ENCODE measurements around the gene NADSYN1. TPM values are rescaled to one million over a fixed set of nuclear protein-coding genes. Genes with fewer than 3 reads are reported as not detected.
A peak's percentile ranks its signal among the peaks of the same experiment; 100 is the strongest.

NADSYN1 gene
- total RNA-seq, 2 donors from 2014 or later, result 45.7 to 71.2 TPM

GRCh38 chr11:71434576-71435130 lies 18.4 kb upstream of the NADSYN1 start:
- no peak overlapping the region for H3K27ac ChIP-seq
- no peak for TF ChIP-seq POLR2A (IDR thresholded peaks at IDR 0.05)
- TF ChIP-seq, protein P1, sequence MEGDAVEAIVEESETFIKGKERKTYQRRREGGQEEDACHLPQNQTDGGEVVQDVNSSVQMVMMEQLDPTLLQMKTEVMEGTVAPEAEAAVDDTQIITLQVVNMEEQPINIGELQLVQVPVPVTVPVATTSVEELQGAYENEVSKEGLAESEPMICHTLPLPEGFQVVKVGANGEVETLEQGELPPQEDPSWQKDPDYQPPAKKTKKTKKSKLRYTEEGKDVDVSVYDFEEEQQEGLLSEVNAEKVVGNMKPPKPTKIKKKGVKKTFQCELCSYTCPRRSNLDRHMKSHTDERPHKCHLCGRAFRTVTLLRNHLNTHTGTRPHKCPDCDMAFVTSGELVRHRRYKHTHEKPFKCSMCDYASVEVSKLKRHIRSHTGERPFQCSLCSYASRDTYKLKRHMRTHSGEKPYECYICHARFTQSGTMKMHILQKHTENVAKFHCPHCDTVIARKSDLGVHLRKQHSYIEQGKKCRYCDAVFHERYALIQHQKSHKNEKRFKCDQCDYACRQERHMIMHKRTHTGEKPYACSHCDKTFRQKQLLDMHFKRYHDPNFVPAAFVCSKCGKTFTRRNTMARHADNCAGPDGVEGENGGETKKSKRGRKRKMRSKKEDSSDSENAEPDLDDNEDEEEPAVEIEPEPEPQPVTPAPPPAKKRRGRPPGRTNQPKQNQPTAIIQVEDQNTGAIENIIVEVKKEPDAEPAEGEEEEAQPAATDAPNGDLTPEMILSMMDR (IDR thresholded peaks at IDR 0.05), result no peak

DNA sequence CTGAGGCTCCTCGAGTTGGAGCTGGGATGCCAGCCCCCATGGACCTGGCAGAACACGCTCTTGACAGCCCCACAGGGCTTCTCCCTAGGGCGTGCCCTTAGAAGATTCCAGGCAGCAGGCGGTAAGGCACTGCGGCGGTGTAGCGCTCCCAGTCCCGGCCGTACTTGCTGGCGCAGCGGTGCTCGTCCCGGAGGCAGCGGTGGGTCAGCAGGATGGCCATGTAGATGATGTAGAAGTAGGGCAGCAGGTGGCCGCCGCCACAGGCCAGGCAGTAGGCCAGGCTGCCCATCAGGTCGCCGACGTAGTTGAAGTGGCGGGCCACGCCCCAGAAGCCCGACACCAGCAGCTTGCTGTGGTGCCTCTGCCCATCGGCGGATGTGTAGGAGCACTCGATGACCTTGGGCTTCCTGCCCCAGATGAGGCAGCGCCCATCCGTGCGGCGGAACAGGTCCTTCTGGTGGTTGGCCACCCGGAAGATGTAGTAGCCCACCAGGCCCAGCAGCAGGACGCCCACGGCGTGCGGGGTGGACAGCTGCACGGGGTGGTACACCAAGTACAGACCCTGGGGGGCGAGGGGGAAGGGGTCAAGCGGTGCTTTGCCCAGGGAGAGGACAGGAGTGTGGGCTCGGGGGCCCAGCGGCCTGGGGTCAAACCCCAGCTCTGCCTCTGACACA lies 17.6 kb upstream of the NADSYN1 start:
- H3K36me3 ChIP-seq (replicated peaks in 1 of 2; ENCODE audit: insufficient read depth in 1 of 2, low read depth in 2 of 2), result peaks cover 0 to 4% of the 10 kb centered on the region in 2 donors
- intact Hi-C loops (cut with DNase I), result no loop called here

More at GRCh38 chr11:71434576-71435130, 18.4 kb upstream of the NADSYN1 start:
- no peak for ATAC-seq
- DNase-seq, result no peak
- Histone ChIP-seq H3K27me3 (no peaks in the 10 kb centered on the region), H3K9me3 (no peaks in the 10 kb centered on the region), H3K4me1 (no peaks in the 10 kb centered on the region), H3K36me3 (replicated peaks in 1 of 2; ENCODE audit: insufficient read depth in 1 of 2, low read depth in 2 of 2) (no peaks in the 10 kb centered on the region), H3K4me3 (no peak overlapping the region)
- WGBS, 2 donors, result 86 to 89% methylated on average over 15 to 18 of the region's 18 CpGs
- intact Hi-C loops (cut with DNase I), result loop anchor here (5.0 kb wide), 1 partner anchor 327 kb away; no protein-coding TSS in a partner anchor

DNA sequence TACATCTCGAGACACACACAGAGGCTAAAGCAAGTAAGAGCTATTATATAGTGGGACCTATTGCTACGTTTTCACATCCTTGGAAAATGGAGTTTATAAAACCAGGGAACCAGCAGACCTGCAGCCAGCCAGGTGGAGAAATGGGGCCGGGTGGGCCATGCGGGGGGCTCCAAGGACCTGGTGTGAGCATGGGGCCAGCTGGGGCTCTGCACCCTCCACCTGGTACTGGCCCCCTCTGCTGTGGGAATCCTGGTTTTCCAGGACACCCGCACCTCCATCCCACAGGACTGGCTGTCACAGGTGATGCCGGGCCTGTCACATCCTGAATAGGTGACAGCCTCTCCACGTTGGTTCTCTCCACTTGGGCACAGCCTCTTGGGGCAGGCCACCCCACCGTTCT lies 16.1 kb upstream of the NADSYN1 start:
- TF ChIP-seq POLR2A (IDR thresholded peaks at IDR 0.05), result no peak
- TF ChIP-seq, protein P1 (IDR thresholded peaks at IDR 0.05), result no peak
- H3K4me3 ChIP-seq, result no peak overlapping the region
- intact Hi-C loops (cut with DNase I), result no loop called here
- H3K27me3 ChIP-seq, result no peaks in the 10 kb centered on the region
- no peaks in the 10 kb centered on the region for H3K9me3 ChIP-seq
- H3K4me1 ChIP-seq, result no peaks in the 10 kb centered on the region
- WGBS, 2 donors, result 92% methylated on average over 6 to 8 of the region's 8 CpGs
- no peak overlapping the region for H3K27ac ChIP-seq
- ATAC-seq (no peak), DNase-seq (no peak)
- H3K36me3 ChIP-seq (replicated peaks in 1 of 2; ENCODE audit: insufficient read depth in 1 of 2, low read depth in 2 of 2), result peaks cover 0 to 4% of the 10 kb centered on the region in 2 donors

More for the DNA sequence above, 17.6 kb upstream of the NADSYN1 start:
- no peak overlapping the region for H3K4me3 ChIP-seq
- TF ChIP-seq, protein P1 (IDR thresholded peaks at IDR 0.05), result no peak
- no peak for TF ChIP-seq POLR2A (IDR thresholded peaks at IDR 0.05)
- H3K9me3 ChIP-seq, result no peaks in the 10 kb centered on the region
- whole genome bisulfite sequencing, 2 donors, result 88 to 92% methylated on average over 25 to 27 of the region's 39 CpGs
- H3K4me1 ChIP-seq, result no peaks in the 10 kb centered on the region
- H3K27me3 ChIP-seq, result no peaks in the 10 kb centered on the region
- no peak overlapping the region for H3K27ac ChIP-seq
- no peak for DNase-seq
- ATAC-seq, result no peak

- no peaks in the 10 kb centered on the region for H3K27me3 ChIP-seq
Observed at GRCh38 chr11:71437399-71437798, 15.6 kb upstream of the NADSYN1 start.

More at GRCh38 chr11:71437399-71437798, 15.6 kb upstream of the NADSYN1 start:
- Histone ChIP-seq H3K36me3 (replicated peaks in 1 of 2; ENCODE audit: insufficient read depth in 1 of 2, low read depth in 2 of 2) (peaks cover 0 to 4% of the 10 kb centered on the region in 2 donors), H3K4me1 (no peaks in the 10 kb centered on the region), H3K9me3 (no peaks in the 10 kb centered on the region), H3K27ac (no peak overlapping the region), H3K4me3 (no peak overlapping the region)
- intact Hi-C loops (cut with DNase I), result no loop called here
- peak in 1 of 4 donors; percentile 34 for DNase-seq
- no peak for ATAC-seq
- TF ChIP-seq, protein P1 (IDR thresholded peaks at IDR 0.05), result no peak
- no peak for TF ChIP-seq POLR2A (IDR thresholded peaks at IDR 0.05)
- WGBS, 2 donors, result 56 to 65% methylated on average over 3 to 6 of the region's 6 CpGs

Data from body of pancreas (tissue), 4 donors.